Right atrium auricular region (tissue), 2 donors: ENCODE measurements around the gene P2RX5. TPM values are rescaled to one million over a fixed set of nuclear protein-coding genes. Genes with fewer than 3 reads are reported as not detected.
A peak's percentile ranks its signal among the peaks of the same experiment; 100 is the strongest.

Source experiments
- DNase-seq: peaks from one replicate; pipeline ENCODE4 v3.0.0-alpha.2; 2019; ENCODE audit warnings: low spot score
- H3K27ac ChIP-seq, 2 donors: fragments of 200-600 bp; sonication (generic); 1 replicate in 1 of 2; 2 replicates in 1 of 2; pipeline ENCODE4 v1.5.1; 2016 to 2019
- H3K27me3 ChIP-seq, 2 donors: fragments of 200-600 bp; sonication (generic); one replicate each; pipeline versions ENCODE4 v1.5.1 to v1.6.0; 2017 to 2019
- H3K36me3 ChIP-seq: fragments of 200-600 bp; sonication (generic); one replicate; pipeline ENCODE4 v1.5.1; 2016
- H3K4me1 ChIP-seq, 2 donors: fragments of 200-600 bp; sonication (generic); one replicate each; pipeline versions ENCODE4 v1.5.1 to v1.6.0; 2017 to 2019
- H3K4me3 ChIP-seq, 2 donors: fragments of 200-600 bp; sonication (generic); 1 replicate in 1 of 2; 2 replicates in 1 of 2; pipeline ENCODE4 v1.5.1; 2017 to 2019; ENCODE audit warnings: mild to moderate bottlenecking in 1 of 2, moderate library complexity in 1 of 2
- H3K9me3 ChIP-seq, 2 donors: fragments of 200-600 bp; sonication (generic); one replicate each; pipeline ENCODE4 v1.5.1; 2019
- CTCF ChIP-seq, 2 donors: fragments of 200-600 bp; sonication (generic); IDR thresholded peaks; one replicate each; pipeline ENCODE4 v1.5.1; 2019; ENCODE audit warnings: antibody characterized with exemption in 2 of 2
- total RNA-seq, 2 donors: library from RNA; depleted of rRNA; stranded (reverse); fragments of >200 nt; gene quantifications; one replicate each; pipeline ENCODE4 v1.1.0, GENCODE V29; 2016

Gene P2RX5
- total RNA-seq: 1 to 10 TPM; 5.4 to 8.1 TPM

- DNase-seq: no peak
- H3K27ac ChIP-seq: peak within 1 kb of the TSS; percentile 66 to 80
- no peaks in the 10 kb centered on the region for H3K9me3 ChIP-seq
- peak within 1 kb of the TSS; percentile 45 to 56 for H3K4me3 ChIP-seq
- H3K36me3 ChIP-seq: no peaks in the 10 kb centered on the region
- H3K27me3 ChIP-seq: peaks cover 0 to 11% of the 10 kb centered on the region in 2 donors
- peaks cover 0 to 24% of the 10 kb centered on the region in 2 donors for H3K4me1 ChIP-seq
- TF ChIP-seq CTCF (IDR thresholded peaks at IDR 0.05): no peak
Measured at GRCh38 chr17:3695723-3696411, at the start of gene P2RX5. P2RX5 (minus strand) TSS chr17:3696155; CDS start chr17:3696005, 150 bp downstream.

GRCh38 chr17:3745071-3745470 lies 49.1 kb upstream of the P2RX5 start:
- H3K27ac ChIP-seq: no peak overlapping the region
- H3K36me3 ChIP-seq: no peaks in the 10 kb centered on the region
- no peak overlapping the region for H3K4me3 ChIP-seq
- no peak for DNase-seq
- no peaks in the 10 kb centered on the region for H3K4me1 ChIP-seq
- TF ChIP-seq CTCF (IDR thresholded peaks at IDR 0.05): no peak
- H3K9me3 ChIP-seq: no peaks in the 10 kb centered on the region
- no peaks in the 10 kb centered on the region for H3K27me3 ChIP-seq

- no peaks in the 10 kb centered on the region for H3K4me1 ChIP-seq
- no peak for DNase-seq
- no peaks in the 10 kb centered on the region for H3K9me3 ChIP-seq
- H3K27me3 ChIP-seq: no peaks in the 10 kb centered on the region
- no peaks in the 10 kb centered on the region for H3K36me3 ChIP-seq
- no peak overlapping the region for H3K4me3 ChIP-seq
- TF ChIP-seq CTCF (IDR thresholded peaks at IDR 0.05): no peak
- H3K27ac ChIP-seq: no peak overlapping the region
Measured at GRCh38 chr17:3744014-3744413, 48.1 kb upstream of the P2RX5 start.

GRCh38 chr17:3740611-3741073 lies 44.7 kb upstream of the P2RX5 start:
- TF ChIP-seq CTCF (IDR thresholded peaks at IDR 0.05): no peak
- DNase-seq: no peak
- no peaks in the 10 kb centered on the region for H3K27me3 ChIP-seq
- no peak overlapping the region for H3K4me3 ChIP-seq
- no peaks in the 10 kb centered on the region for H3K9me3 ChIP-seq
- H3K4me1 ChIP-seq: peaks cover 0 to 18% of the 10 kb centered on the region in 2 donors
- H3K36me3 ChIP-seq: no peaks in the 10 kb centered on the region
- no peak overlapping the region for H3K27ac ChIP-seq

- no peaks in the 10 kb centered on the region for H3K27me3 ChIP-seq
- DNase-seq: no peak
- no peak for TF ChIP-seq CTCF (IDR thresholded peaks at IDR 0.05)
- H3K27ac ChIP-seq: no peak overlapping the region
- no peaks in the 10 kb centered on the region for H3K9me3 ChIP-seq
- H3K36me3 ChIP-seq: no peaks in the 10 kb centered on the region
- peaks cover 0 to 18% of the 10 kb centered on the region in 2 donors for H3K4me1 ChIP-seq
- H3K4me3 ChIP-seq: no peak overlapping the region
Measured at GRCh38 chr17:3739422-3740124, 43.6 kb upstream of the P2RX5 start.
